Mesendoderm (in vitro differentiated cells): ENCODE measurements around the gene TJAP1.

Experiments
- DNase-seq: peaks from one replicate; pipeline ENCODE4 v3.0.0; 2013
- H2AK5ac ChIP-seq: 2 replicates; pipeline ENCODE4 v1.6.1; 2013; ENCODE audit warnings: low read length, inconsistent platforms
- H2BK120ac ChIP-seq: 2 replicates; pipeline ENCODE4 v1.6.1; 2013; ENCODE audit warnings: low read depth, mild to moderate bottlenecking, low read length, moderate library complexity, mixed read lengths
- H2BK15ac ChIP-seq: replicated peaks from 2 replicates; pipeline ENCODE4 v1.6.1; 2013; ENCODE audit warnings: low read depth, mild to moderate bottlenecking, moderate library complexity
- H2BK5ac ChIP-seq: 2 replicates; pipeline ENCODE4 v1.6.1; 2013; ENCODE audit warnings: low read length, inconsistent platforms
- H3K18ac ChIP-seq: 2 replicates; pipeline ENCODE4 v1.6.1; 2013; ENCODE audit warnings: mild to moderate bottlenecking, low read length, mixed read lengths
- H3K23ac ChIP-seq: one replicate; pipeline ENCODE4 v1.6.1; 2013; ENCODE audit warnings: low read length
- H3K27ac ChIP-seq: 2 replicates; pipeline ENCODE4 v1.5.1; 2013; ENCODE audit warnings: low read depth, mild to moderate bottlenecking, inconsistent platforms, low read length, moderate library complexity
- H3K27me3 ChIP-seq: 2 replicates; pipeline ENCODE4 v1.6.1; 2013; ENCODE audit warnings: low read length, control low read depth, mild to moderate bottlenecking, inconsistent platforms; ENCODE audit not compliant: insufficient read depth, poor library complexity
- H3K36me3 ChIP-seq: 2 replicates; pipeline ENCODE4 v1.6.1; 2013; ENCODE audit warnings: low read length, inconsistent platforms; ENCODE audit not compliant: control insufficient read depth, insufficient read depth
- H3K4ac ChIP-seq: one replicate; pipeline ENCODE4 v1.6.1; 2013; ENCODE audit warnings: low read depth, mild to moderate bottlenecking, low read length, moderate library complexity
- H3K4me1 ChIP-seq: 2 replicates; pipeline ENCODE4 v1.6.1; 2013; ENCODE audit warnings: low read depth, low read length, inconsistent platforms; ENCODE audit not compliant: control insufficient read depth
- H3K4me2 ChIP-seq: 2 replicates; pipeline ENCODE4 v1.6.1; 2013; ENCODE audit warnings: low read length
- H3K4me3 ChIP-seq: 2 replicates; pipeline ENCODE4 v1.5.1; 2013; ENCODE audit warnings: mild to moderate bottlenecking, low read length
- H3K56ac ChIP-seq: one replicate; pipeline ENCODE4 v1.6.1; 2013; ENCODE audit warnings: low read length
- H3K79me1 ChIP-seq: 2 replicates; pipeline ENCODE4 v1.6.1; 2013; ENCODE audit warnings: low read length, inconsistent platforms
- H3K79me2 ChIP-seq: 2 replicates; pipeline ENCODE4 v1.6.1; 2013; ENCODE audit warnings: mild to moderate bottlenecking, low read length; ENCODE audit not compliant: control insufficient read depth, insufficient read depth
- H3K9ac ChIP-seq: 2 replicates; pipeline ENCODE4 v1.6.1; 2013; ENCODE audit warnings: low read length, inconsistent platforms
- H4K5ac ChIP-seq: one replicate; pipeline ENCODE4 v1.6.1; 2013; ENCODE audit warnings: low read length
- H4K8ac ChIP-seq: one replicate; pipeline ENCODE4 v1.6.1; 2013; ENCODE audit warnings: low read depth, mild to moderate bottlenecking, control low read depth, low read length, moderate library complexity
- WGBS: extraction: QIAGEN DNeasy Blood & Tissue Kit; methylation state at CpG from one replicate; pipeline ENCODE4 v1.1.7; 2013; ENCODE audit warnings: low lambda C conversion rate, missing lambda C conversion rate; ENCODE audit not compliant: insufficient coverage; ENCODE audit errors: extremely low coverage; 5-methylcytosine and 5-hydroxymethylcytosine counted together

Gene TJAP1

GRCh38 chr6:43493833-43494232, 16.5 kb downstream of the TJAP1 start:
- no peak overlapping the region for H3K56ac ChIP-seq
- H3K36me3 ChIP-seq: no peaks in the 10 kb centered on the region
- no peak overlapping the region for H3K4ac ChIP-seq
- no peak overlapping the region for H3K27ac ChIP-seq
- no peak overlapping the region for H4K5ac ChIP-seq
- H3K4me3 ChIP-seq: no peak overlapping the region
- no peak for DNase-seq
- no peak overlapping the region for H3K18ac ChIP-seq
- H2BK5ac ChIP-seq: no peak overlapping the region
- no peak overlapping the region for H3K23ac ChIP-seq
- H2BK120ac ChIP-seq: no peak overlapping the region
- H2AK5ac ChIP-seq: no peak overlapping the region
- no CpG with 5 or more reads among the region's 7 CpGs for WGBS
- peaks cover 31% of the 10 kb centered on the region for H3K79me1 ChIP-seq
- no peak overlapping the region for H2BK15ac ChIP-seq
- H3K4me2 ChIP-seq: no peak overlapping the region
- peaks cover 19% of the 10 kb centered on the region for H3K79me2 ChIP-seq
- no peaks in the 10 kb centered on the region for H3K27me3 ChIP-seq
- peaks cover 7% of the 10 kb centered on the region for H3K4me1 ChIP-seq
- no peak overlapping the region for H4K8ac ChIP-seq
- H3K9ac ChIP-seq: no peak overlapping the region

- Histone ChIP-seq H3K9ac (no peak overlapping the region), H4K8ac (no peak overlapping the region), H3K56ac (no peak overlapping the region), H2BK120ac (no peak overlapping the region), H3K27ac (no peak overlapping the region), H2BK5ac (no peak overlapping the region), H3K4ac (no peak overlapping the region), H3K79me2 (peaks cover 19% of the 10 kb centered on the region), H3K36me3 (no peaks in the 10 kb centered on the region), H3K4me2 (no peak overlapping the region), H2BK15ac (no peak overlapping the region), H3K4me1 (peaks cover 7% of the 10 kb centered on the region), H3K18ac (no peak overlapping the region), H3K27me3 (no peaks in the 10 kb centered on the region), H2AK5ac (no peak overlapping the region), H3K79me1 (peaks cover 31% of the 10 kb centered on the region), H3K23ac (no peak overlapping the region), H4K5ac (no peak overlapping the region), H3K4me3 (no peak overlapping the region)
- DNase-seq: no peak
- no CpG with 5 or more reads among the region's 6 CpGs for WGBS
These were observed 17.0 kb downstream of the TJAP1 start for GRCh38 chr6:43494321-43494720.

GRCh38 chr6:43494766-43495165, 17.4 kb downstream of the TJAP1 start:
- H2AK5ac ChIP-seq: no peak overlapping the region
- no peak overlapping the region for H2BK5ac ChIP-seq
- H3K56ac ChIP-seq: no peak overlapping the region
- H3K4me3 ChIP-seq: no peak overlapping the region
- H4K5ac ChIP-seq: no peak overlapping the region
- no peak overlapping the region for H3K4ac ChIP-seq
- no peaks in the 10 kb centered on the region for H3K36me3 ChIP-seq
- peaks cover 28% of the 10 kb centered on the region for H3K79me1 ChIP-seq
- H3K79me2 ChIP-seq: peaks cover 19% of the 10 kb centered on the region
- peaks cover 7% of the 10 kb centered on the region for H3K4me1 ChIP-seq
- no peak overlapping the region for H3K4me2 ChIP-seq
- no peak overlapping the region for H3K9ac ChIP-seq
- no peak overlapping the region for H2BK120ac ChIP-seq
- no peak overlapping the region for H3K27ac ChIP-seq
- H3K18ac ChIP-seq: no peak overlapping the region
- H2BK15ac ChIP-seq: no peak overlapping the region
- WGBS: no CpG with 5 or more reads among the region's 4 CpGs
- no peaks in the 10 kb centered on the region for H3K27me3 ChIP-seq
- no peak overlapping the region for H4K8ac ChIP-seq
- H3K23ac ChIP-seq: no peak overlapping the region
- DNase-seq: no peak

GRCh38 chr6:43495409-43495941, 18.1 kb downstream of the TJAP1 start:
- DNase-seq: no peak
- Histone ChIP-seq H3K27me3 (no peaks in the 10 kb centered on the region), H3K4me2 (no peak overlapping the region), H3K4ac (no peak overlapping the region), H3K79me2 (peaks cover 17% of the 10 kb centered on the region), H2BK120ac (no peak overlapping the region), H3K18ac (no peak overlapping the region), H3K9ac (no peak overlapping the region), H4K5ac (no peak overlapping the region), H3K4me3 (no peak overlapping the region), H3K23ac (no peak overlapping the region), H2BK5ac (no peak overlapping the region), H3K4me1 (peaks cover 7% of the 10 kb centered on the region), H3K79me1 (peaks cover 25% of the 10 kb centered on the region), H3K27ac (no peak overlapping the region), H2BK15ac (no peak overlapping the region), H3K36me3 (no peaks in the 10 kb centered on the region), H3K56ac (no peak overlapping the region), H2AK5ac (no peak overlapping the region), H4K8ac (no peak overlapping the region)
- WGBS: no CpG with 5 or more reads among the region's 4 CpGs

- H3K4me1 ChIP-seq: peaks cover 7% of the 10 kb centered on the region
- H3K27me3 ChIP-seq: no peaks in the 10 kb centered on the region
- no peak overlapping the region for H3K4me3 ChIP-seq
- H3K4ac ChIP-seq: no peak overlapping the region
- no CpG with 5 or more reads among the region's 18 CpGs for WGBS
- DNase-seq: peak; percentile 91
- peaks cover 14% of the 10 kb centered on the region for H3K79me2 ChIP-seq
- H2BK15ac ChIP-seq: no peak overlapping the region
- no peak overlapping the region for H2AK5ac ChIP-seq
- H3K9ac ChIP-seq: no peak overlapping the region
- peak overlapping the region; percentile 18 for H3K56ac ChIP-seq
- no peak overlapping the region for H3K27ac ChIP-seq
- H4K8ac ChIP-seq: no peak overlapping the region
- H2BK5ac ChIP-seq: no peak overlapping the region
- H3K18ac ChIP-seq: peak overlapping the region; percentile 13
- peaks cover 25% of the 10 kb centered on the region for H3K79me1 ChIP-seq
- H3K4me2 ChIP-seq: no peak overlapping the region
- no peak overlapping the region for H4K5ac ChIP-seq
- H3K36me3 ChIP-seq: peaks cover 2% of the 10 kb centered on the region
- H3K23ac ChIP-seq: no peak overlapping the region
- H2BK120ac ChIP-seq: no peak overlapping the region
These were observed 19.2 kb downstream of the TJAP1 start for GRCh38 chr6:43496370-43497128.

GRCh38 chr6:43497129-43497396, 19.7 kb downstream of the TJAP1 start:
- Histone ChIP-seq H3K4ac (no peak overlapping the region), H3K18ac (no peak overlapping the region), H3K4me3 (no peak overlapping the region), H3K79me2 (peaks cover 12% of the 10 kb centered on the region), H3K36me3 (peaks cover 2% of the 10 kb centered on the region), H2AK5ac (no peak overlapping the region), H2BK120ac (no peak overlapping the region), H3K4me1 (peaks cover 7% of the 10 kb centered on the region), H3K79me1 (peaks cover 23% of the 10 kb centered on the region), H3K27me3 (no peaks in the 10 kb centered on the region), H3K9ac (no peak overlapping the region), H3K56ac (no peak overlapping the region), H3K4me2 (no peak overlapping the region), H3K27ac (no peak overlapping the region), H2BK5ac (no peak overlapping the region), H2BK15ac (no peak overlapping the region), H4K8ac (no peak overlapping the region), H3K23ac (no peak overlapping the region), H4K5ac (no peak overlapping the region)
- no peak for DNase-seq
- WGBS: no CpG with 5 or more reads among the region's 6 CpGs
